GM21360 (cell line): ENCODE results near the gene SYDE2.
"Not testable (repeated sequence)": the region's sequence is repeated elsewhere in the genome, so short reads cannot be mapped to it uniquely, and the experiment has no call there.

ENCODE experiments used
- ATAC-seq: cut with Tn5 transposase; IDR thresholded peaks from one replicate; pipeline ENCODE4 v1.9.1; 2021; ENCODE audit warnings: mild to moderate bottlenecking, moderate library complexity; ENCODE audit not compliant: unreplicated experiment

Gene SYDE2

DNA sequence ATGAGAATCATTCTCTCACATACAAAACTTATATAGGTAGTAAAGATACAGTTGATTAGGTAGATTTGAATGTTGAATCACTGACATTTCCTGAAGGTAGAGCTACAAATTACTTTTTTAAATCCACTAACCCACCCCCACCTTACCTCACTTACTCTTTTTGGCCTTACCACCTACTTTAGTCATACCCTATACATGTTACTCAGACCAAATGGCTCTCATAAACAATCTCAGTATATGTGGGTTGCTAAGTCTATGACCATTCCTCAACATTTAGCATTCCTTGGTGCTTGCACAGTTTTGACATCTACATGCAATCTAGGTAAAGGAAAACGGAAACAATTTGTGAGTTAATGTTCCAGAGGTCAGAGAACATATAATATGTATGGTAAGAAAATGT is 26.3 kb downstream of the SYDE2 start:
- no peak for ATAC-seq

DNA sequence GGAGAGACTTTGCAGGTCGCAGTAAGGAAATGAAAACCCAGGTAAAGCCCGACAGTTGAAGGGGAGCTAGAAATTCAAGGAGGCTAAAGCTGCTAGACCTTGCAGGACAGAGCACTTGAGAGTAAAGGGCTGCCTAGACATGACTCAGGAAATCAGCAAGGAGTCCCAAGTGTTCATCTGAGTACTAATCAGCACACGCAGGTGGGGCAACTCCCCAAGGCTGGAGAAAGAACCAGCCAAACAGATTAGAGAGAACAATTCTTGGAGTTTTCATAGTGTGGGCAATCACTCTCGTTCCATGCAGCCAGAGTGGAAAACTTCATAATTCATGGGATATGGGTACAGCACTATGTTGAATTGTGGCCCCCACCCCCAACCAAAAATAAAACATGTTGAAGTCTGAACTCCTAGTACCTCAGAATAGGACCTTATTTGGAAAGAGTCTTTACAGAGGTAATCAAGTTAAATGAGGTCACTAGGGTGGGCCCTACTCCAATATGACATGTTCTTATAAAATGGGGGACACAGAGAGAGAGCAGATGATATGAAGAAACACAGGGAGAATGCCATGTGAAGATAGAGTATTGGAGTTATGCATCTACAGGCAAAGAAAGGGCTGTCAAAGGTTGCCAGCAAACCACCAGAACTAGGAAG is 28.0 kb downstream of the SYDE2 start:
- no peak for ATAC-seq

DNA sequence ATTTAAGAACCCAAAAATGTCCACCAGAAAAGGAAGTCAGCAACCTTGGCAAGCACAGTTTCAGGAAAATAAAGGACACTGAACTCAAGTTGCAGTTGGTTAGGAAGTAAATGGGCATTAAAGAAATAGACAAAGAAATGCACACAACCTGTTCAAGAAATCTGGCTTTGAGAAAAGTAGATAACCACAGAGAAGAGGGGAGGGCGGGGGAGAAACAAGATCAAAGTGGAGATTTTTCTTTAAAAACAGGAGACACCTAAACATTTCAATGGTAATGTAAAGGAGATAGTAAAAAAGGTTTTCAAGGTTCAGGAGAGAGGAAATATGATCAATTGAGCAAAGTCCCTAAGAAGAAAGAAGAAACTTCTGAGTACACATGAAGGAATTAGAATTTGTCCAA is 29.1 kb downstream of the SYDE2 start:
- ATAC-seq = no peak

DNA sequence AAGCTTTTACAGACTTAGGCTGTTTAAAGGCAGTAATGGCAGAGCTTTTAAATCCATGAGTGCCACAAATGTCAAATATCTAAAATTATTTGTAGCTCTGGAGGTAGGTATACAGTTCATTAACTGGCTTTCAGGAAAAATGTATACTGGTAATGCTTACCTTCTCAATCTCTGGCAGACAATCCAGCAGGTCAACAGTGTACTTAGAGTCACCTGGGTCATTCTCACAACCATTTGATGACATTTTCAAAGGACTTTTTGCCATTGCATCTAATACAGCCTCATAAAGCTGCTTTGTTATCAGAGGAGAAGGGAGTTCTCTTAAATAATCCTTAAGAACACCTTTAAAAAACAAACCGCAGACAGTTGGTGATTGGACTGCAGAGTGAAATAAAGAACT is 31.9 kb downstream of the SYDE2 start:
- ATAC-seq = no peak

DNA sequence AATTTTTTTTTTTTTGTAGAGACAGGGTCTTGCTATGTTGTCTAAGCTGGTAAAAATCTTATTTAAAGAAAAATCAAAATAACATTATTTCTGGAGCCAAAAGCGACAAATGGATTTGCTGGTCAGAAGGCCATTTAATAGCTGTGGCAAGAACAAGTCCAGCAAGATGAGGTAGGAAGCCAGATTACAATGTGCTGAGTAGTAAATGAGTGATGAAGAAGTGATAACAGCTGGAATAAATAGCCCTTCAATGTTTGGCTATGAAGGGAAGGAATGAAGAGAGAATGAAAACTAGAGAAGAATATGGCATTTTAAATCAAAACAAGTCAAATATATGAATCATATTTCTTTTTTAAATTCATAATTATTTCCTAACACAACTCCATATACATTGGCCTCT is 34.5 kb downstream of the SYDE2 start:
- ATAC-seq = no peak

DNA sequence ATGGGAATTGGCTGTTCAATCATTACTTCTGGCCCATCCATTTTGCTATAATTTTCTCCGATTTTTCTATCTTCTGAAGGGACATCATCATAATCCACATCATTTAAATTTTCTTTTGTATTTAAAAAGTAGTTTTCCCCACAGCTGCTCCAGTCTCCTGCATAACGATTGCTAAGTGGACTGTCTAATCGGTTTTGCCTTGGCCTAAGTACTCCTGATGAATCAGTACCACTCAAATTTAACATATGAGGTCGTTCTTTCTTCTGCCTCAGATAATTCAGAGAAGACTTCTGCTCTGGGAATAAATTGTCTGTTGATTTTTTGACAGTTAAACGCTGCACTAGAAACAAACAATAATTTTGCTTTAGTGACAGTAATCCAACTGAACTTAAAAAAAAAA is 41.9 kb downstream of the SYDE2 start:
- ATAC-seq = no peak

DNA sequence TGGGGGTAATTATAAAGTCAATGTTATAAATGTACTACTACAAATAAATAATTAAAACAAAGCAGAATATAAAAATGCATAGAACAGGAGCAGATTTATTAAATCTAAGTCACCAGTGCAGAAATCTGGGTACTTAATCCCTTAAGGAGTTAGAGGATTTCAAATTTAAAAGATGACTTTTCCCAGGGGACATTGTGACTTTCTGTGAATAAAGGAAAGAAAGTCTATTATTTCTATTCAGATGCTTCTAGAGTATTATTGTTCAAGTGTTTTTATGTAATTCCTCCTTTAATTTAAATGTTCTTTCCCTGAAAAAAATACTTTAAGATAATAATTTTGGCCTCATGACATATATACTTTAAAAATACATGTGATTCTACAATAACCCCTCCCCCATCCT is 43.4 kb downstream of the SYDE2 start:
- ATAC-seq = no peak

DNA sequence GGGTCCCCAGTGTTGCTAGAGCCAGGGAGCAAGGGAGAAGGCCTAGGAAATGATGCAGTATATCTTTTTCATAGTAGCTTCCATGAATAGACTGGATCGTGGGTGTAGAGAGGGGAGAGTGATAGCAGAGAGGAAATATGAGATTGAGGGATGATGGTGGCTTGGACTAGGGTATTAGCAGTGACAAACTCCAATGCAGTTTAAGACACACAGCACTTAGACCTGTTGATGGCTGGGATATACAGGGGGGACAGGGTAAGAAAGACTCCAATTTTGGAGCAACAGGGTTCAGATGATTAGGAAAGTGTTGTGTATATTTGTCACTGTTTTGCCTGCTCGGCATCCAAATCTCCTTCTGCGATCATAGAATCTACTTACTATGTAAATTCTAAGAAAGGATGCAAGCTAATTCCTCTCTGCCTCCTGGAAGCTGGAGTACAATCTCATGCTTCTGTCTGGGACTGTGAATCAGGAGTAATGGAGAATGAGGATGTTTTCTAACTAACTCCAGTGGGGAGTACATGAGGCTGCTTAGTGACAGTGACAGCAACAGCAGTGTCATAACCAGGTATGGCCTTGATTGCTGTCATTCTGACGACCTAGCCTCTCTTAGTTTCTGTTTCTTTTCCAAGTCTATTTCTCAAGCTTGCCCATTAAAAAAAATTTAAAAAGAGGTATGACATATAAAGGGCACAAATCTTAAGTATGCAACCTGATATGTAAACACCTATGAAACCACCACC is 47.5 kb downstream of the SYDE2 start:
- ATAC-seq = peak; percentile 59

DNA sequence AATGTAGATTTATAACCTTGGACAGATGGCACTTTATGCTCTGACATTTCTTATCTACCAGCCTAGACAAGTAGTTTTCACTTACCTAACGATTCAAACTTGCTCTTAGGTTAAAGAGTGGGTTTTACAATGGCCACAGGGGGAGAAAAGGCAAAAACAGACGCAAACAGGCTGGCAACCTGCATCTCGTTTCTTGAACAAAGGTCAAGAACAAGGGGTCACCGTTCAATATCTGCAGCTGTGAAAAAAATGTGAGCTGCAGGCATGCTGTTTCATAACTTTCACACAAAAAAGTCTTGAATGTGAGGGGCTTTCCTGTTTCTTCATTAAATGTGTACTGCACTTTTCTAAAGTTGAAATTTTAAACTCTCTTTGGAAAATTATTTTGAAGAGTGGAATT is 49.4 kb downstream of the SYDE2 start:
- ATAC-seq = no peak

DNA sequence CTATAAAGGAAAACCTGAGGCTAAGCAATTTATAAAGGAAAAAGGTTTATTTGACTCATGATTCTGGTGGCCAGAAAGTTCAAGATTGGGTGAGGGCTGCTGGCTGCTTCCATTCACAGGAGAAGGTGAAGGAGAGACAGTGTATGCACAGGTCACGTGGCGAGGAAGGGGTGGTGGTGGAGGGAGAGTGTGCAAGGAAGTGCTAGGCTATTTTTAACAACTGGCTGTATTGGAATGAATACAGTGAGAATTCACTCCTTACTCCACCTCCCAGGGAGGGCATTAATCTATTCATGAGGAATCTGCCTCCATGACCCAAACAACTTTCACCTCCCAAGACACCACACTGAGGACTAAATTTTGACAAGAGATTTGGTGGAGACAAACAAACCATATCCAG is 51.0 kb downstream of the SYDE2 start:
- no peak for ATAC-seq

DNA sequence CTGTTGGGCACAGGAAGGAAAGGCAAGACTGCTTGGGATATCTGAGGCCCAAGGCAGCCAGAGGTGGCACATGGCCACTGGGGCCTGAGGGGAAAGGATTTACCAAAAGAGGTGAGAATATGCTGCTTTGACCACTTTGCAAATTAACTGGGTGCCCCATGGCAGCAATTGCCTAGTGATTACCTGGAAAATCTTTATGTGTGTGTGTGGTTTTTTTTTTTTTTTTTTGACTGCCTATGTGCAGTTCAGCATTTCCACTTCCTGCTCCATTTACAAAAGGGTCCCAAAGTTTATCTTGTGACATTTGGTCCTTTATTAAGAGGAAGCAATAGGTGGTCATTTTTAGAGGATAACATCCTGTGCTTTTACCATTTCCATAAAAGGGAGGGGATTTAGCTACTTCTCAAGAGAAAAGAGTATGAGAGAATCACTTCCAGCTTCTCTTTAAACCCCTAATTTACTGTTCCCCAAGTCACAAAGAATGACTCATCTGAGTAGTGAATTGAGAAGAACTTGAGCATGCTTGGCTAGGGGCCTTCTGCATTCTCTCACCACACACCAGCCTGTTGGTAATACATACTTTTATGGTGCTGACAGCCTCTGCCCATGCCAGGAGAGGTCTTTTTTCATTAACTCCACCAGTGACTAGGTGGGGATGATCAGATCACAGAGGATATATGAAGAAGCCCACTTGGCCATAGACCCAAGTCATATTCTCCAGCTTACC is 52.1 kb downstream of the SYDE2 start:
- ATAC-seq = peak; percentile 96

DNA sequence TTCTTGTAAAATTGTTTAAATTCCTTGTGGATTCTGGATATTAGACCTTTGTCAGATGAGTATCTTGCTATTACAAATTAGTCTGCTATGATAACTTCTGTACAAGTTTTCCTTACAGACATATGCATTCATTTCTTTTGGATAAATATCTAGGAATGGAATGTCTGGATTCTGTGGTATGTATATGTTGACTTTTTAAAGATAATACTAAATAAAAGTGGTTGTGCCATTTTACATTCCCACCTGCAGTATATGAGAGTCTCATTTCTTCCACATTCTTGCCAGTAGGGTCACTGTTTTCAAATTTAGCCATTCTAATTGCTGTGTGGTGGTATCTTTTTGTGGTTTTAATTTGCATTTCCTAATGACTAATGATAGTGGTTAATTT is 53.9 kb downstream of the SYDE2 start:
- no peak for ATAC-seq

DNA sequence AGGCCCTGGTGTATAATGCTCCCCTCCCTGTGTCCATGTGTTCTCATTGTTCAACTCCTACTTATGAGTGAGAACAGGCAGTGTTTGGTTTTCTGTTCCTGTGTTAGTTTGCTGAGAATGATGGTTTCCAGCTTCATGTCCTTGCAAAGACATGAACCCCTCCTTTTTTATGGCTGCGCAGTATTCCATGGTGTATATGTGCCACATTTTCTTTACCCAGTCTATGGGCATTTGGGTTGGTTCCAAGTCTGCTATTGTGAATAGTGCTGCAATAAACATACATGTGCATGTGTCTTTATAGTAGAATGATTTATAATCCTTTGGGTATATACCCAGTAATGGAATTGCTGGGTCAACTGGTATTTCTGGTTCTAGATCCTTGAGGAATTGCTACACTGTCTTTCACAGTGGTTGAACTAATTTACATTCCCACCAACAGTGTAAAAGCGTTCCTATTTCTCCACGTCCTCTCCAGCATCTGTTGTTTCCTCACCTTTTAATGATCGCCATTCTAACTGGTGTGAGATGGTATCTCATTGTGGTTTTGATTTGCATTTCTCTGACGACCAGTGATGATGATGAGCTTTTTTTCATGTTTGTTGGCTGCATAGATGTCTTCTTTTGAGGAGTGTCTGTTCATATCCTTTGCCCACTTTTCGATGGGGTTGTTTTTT is 54.4 kb downstream of the SYDE2 start:
- not testable (repeated sequence) for ATAC-seq

DNA sequence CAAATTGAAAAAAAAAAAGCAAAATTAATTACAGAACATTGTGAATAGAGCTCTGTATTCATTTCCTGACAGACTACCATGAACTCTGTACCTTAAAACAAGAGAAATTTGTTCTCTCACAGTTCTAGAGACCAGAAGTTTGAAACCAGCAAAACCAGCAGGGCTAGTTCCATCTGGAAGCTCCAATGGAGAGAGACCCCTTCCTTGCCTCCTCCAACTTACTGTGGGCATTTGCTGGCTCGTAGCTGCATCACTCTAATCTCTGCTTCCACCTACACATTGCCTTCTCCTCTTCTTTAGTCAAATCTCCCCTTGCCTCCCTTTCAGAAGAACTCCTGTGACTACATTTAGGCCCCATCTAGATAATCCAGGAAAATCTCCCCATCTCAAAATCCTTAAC is 56.5 kb downstream of the SYDE2 start:
- no peak for ATAC-seq

DNA sequence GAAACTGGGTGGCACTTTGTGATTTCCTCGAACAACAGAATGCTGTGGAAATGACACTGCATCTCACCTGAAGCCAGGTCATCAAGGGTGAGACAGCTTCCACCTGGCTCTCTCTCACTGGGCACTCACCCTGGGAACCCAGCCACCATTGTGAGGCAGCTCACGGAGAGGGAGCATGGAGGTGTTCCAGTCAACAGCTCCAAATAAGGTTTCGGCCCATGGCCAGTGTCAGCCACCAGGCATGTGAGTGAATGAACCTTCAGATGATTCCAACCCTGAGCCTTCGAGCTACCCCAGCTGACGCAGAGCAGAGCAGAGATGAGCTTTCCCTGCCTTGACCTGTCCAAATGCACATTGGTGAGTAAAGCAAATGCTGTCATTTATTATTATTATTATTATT is 58.1 kb downstream of the SYDE2 start:
- no peak for ATAC-seq

DNA sequence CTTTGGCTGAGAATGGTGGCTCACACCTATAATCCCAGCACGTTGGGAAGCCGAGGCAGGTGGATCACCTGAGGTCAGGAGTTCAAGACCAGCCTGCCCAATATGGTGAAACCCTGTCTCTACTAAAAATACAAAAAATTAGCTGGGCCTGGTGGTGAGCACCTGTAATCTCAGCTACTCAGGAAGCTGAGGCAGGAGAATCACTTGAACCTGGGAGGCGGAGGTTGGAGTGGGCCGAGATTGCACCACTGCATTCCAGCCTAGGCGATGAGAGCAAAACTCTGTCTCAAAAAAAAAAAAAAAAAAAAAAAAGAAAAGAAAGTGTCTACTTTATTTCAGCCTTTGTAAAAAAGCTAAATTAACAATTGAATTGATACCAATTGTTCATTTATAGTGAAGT is 62.4 kb downstream of the SYDE2 start:
- ATAC-seq = not testable (repeated sequence)

DNA sequence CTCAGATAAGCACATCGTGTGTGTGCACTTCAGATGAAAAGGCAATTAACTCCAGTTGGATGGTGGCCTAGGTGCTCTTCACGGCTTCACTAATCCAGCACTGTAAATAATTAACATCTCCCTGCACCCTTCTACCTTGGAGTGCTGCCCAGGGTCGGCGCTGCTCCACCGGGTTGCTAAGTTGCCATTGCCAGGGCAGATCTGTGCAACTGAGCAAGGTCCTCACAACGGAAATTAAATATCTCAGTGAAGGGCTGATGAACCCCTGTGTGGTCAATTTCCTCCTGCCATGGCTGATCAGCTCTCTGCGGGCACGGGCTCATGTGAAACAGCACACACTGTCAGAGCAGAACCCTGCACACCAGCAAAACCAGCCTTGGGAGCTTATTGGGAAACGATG is 63.2 kb downstream of the SYDE2 start:
- ATAC-seq = no peak

DNA sequence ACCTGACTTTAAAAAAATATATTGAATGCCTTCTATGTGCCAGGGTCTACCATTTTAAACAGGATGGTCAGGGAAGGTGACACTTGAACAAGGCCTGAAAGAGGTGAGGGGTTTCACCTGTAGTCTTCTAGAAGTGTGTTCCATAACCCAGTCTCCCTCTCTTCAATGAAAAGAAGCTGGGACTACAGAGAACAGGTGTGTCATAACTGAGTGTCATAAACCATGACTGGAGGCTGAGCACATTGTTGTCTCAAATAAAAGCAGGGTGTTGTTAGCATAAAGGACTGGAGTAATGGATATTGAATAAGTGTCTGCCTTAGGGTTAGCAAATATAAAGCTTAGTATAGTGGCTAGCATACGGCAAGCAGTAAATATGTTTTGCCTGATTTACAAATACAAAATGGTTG is 65.4 kb downstream of the SYDE2 start:
- ATAC-seq = no peak

DNA sequence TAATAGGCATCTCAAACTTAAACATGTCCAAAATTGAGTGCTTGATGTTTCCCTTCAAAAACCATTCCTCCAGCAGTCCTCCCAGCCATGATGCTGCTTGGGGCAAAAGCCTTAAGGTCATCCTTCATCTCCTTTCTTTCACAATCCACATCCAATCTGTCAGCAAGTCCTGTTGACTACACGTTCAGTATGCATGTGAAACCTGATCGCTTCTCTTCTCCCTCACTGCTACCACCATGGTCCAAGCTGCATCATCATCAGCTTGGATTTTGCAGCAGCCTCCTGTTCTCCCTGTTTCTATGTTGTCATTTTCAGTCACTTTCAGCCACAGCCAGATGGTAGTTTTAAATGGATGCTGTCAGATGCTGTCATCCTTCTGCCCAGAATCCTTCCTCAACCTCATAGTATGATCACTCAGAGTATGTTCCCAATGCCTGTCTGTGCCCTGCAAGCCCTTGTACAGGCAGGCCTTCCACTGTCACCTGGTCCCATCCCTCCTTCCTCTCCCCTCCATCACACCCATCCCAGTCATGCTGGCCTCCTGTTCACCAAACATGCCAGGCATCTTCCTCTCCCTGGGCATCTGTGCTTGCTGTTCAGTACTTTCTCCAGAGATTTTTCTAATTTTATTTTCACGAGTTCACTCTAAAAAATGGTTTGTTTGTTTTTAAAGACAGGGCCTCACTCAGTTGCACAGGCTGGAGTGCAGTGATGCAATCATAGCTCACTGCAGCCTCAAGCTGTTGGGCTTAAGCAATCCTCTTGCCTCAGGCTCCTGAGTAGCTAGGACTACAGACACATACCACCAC is 66.0 kb downstream of the SYDE2 start:
- no peak for ATAC-seq

DNA sequence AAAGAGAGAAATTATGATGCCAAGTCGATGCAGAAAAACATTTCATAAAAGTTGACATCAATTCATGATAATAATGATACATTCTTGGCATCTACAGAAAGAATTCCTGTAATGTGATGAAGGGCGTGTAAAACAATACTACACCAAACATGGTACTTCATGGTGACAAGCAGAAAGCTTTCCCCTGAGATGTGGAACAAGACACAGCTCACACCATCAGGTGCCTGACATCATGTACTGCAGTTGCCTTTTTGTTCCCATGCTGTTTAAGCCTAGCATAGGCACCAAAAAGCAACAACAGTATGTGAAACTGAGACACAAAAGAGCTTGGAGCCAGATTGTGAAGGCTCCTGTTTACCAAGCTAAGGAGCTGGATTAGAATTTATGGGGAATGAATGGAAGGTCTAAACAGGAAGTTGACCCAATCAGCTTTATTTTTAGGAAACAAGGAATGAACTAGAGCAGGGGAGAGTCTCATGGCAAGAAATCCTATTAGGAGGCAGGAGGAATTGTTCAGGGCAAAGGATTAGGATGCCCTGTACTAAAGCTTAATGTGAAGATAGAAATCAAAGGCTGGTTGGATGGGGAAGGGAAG is 67.2 kb downstream of the SYDE2 start:
- no peak for ATAC-seq
